Stimulated activated CD4-positive, alpha-beta T cell treated with anti-CD3 and anti-CD28 coated beads, Interleukin-12 subunit alpha, Interleukin-12 subunit beta, amount 100 ng/mL, for 24 hours (primary cell): ENCODE data around the gene SLC50A1.
"Not testable (repeated sequence)": the region's sequence is repeated elsewhere in the genome, so short reads cannot be mapped to it uniquely, and the experiment has no call there.

Experiments
- DNase-seq, 2 experiments: peaks; one replicate each; pipeline ENCODE4 v3.0.0-alpha.2; 2020; ENCODE audit warnings: low read depth in 2 of 2

The SLC50A1 gene

GRCh38 chr1:155134880-155135414, 705 bp upstream of the SLC50A1 start:
- DNase-seq: peak; percentile 56 to 83

GRCh38 chr1:155136748-155137147, 1.1 kb downstream of the SLC50A1 start:
- no peak for DNase-seq

- no peak for DNase-seq
Measured at GRCh38 chr1:155137154-155137949, 1.7 kb downstream of the SLC50A1 start.

- DNase-seq: peak; percentile 83 to 90
Measured at GRCh38 chr1:155139895-155140629, 4.4 kb downstream of the SLC50A1 start, which contains the start of gene DPM3. Gene DPM3, minus strand, starts transcription at chr1:155140531. Its CDS starts 291 bp downstream, at chr1:155140240.

GRCh38 chr1:155140630-155140953, 4.9 kb downstream of the SLC50A1 start:
- no peak for DNase-seq

- DNase-seq: no peak
Measured at GRCh38 chr1:155141749-155142148, 6.1 kb downstream of the SLC50A1 start.

GRCh38 chr1:155145491-155145890, 9.8 kb downstream of the SLC50A1 start:
- DNase-seq: no peak

- not testable (repeated sequence) for DNase-seq
Measured at GRCh38 chr1:155155996-155156643, 20.5 kb downstream of the SLC50A1 start.

- no peak for DNase-seq
Measured at GRCh38 chr1:155158991-155159390, 23.3 kb downstream of the SLC50A1 start.

GRCh38 chr1:155160128-155160527, 24.5 kb downstream of the SLC50A1 start:
- no peak for DNase-seq

- DNase-seq: not testable (repeated sequence)
Measured at GRCh38 chr1:155162631-155163030, 27.0 kb downstream of the SLC50A1 start.

GRCh38 chr1:155163785-155164184, 28.1 kb downstream of the SLC50A1 start:
- DNase-seq: not testable (repeated sequence)

- not testable (repeated sequence) for DNase-seq
Measured at GRCh38 chr1:155164625-155165024, 29.0 kb downstream of the SLC50A1 start.

- no peak for DNase-seq
Measured at GRCh38 chr1:155166051-155166470, 30.4 kb downstream of the SLC50A1 start.

GRCh38 chr1:155166471-155167165, 31.0 kb downstream of the SLC50A1 start:
- DNase-seq: no peak

GRCh38 chr1:155167166-155168104, 31.8 kb downstream of the SLC50A1 start:
- DNase-seq: peak; percentile 67 to 87

- not testable (repeated sequence) for DNase-seq
Measured at GRCh38 chr1:155168105-155168445, 32.4 kb downstream of the SLC50A1 start.

GRCh38 chr1:155168456-155169210, 33.0 kb downstream of the SLC50A1 start:
- no peak for DNase-seq

GRCh38 chr1:155169541-155169940, 33.9 kb downstream of the SLC50A1 start:
- no peak for DNase-seq
